Activated CD8-positive, alpha-beta T cell treated with anti-CD3 and anti-CD28 coated beads, Interleukin-2, amount 10 ng/mL, durations not matched to agents 7 days and 5 days (primary cell): ENCODE data around the gene BTN1A1. TPM values are rescaled to one million over a fixed set of nuclear protein-coding genes. Genes with fewer than 3 reads are reported as not detected.

Source experiments
- ATAC-seq: fragments of 150-1000 bp; cut with Tn5 transposase; one replicate; pipeline ENCODE4 v1.10.0; 2021; ENCODE audit warnings: moderate library complexity
- CTCF ChIA-PET: fragments of 350-600 bp; sonication (Branson Sonifier 250); formaldehyde crosslinking; loops from one replicate; lab custom pipeline; 2021; ENCODE audit warnings: antibody characterized with exemption; lab: Charles Lee
- POLR2A ChIA-PET: fragments of 350-600 bp; sonication (Branson Sonifier 250); formaldehyde crosslinking; loops from one replicate; lab custom pipeline; 2021; ENCODE audit warnings: antibody characterized with exemption; lab: Charles Lee
- DNase-seq: peaks from one replicate; pipeline ENCODE4 v3.0.0-alpha.2; 2020
- H3K27ac Mint-ChIP-seq: one replicate; pipeline ENCODE4 v1.8.0; 2021; ENCODE audit warnings: mild to moderate bottlenecking, mixed read lengths
- H3K27me3 Mint-ChIP-seq: one replicate; pipeline ENCODE4 v1.8.0; 2021; ENCODE audit warnings: low read depth, mixed read lengths
- H3K36me3 Mint-ChIP-seq: one replicate; pipeline ENCODE4 v1.8.0; 2021; ENCODE audit warnings: low read depth, mixed read lengths
- H3K4me1 Mint-ChIP-seq: one replicate; pipeline ENCODE4 v1.8.0; 2021; ENCODE audit warnings: low read depth, mixed read lengths
- H3K4me3 Mint-ChIP-seq: one replicate; pipeline ENCODE4 v1.8.0; 2021; ENCODE audit warnings: mild to moderate bottlenecking, mixed read lengths
- H3K9me3 Mint-ChIP-seq: one replicate; pipeline ENCODE4 v1.8.0; 2022; ENCODE audit warnings: mixed read lengths; ENCODE audit not compliant: insufficient read depth
- total RNA-seq, 2 experiments: library from RNA; stranded (reverse); gene quantifications; one replicate each; pipeline ENCODE4 v1.2.3, GENCODE V29; 2021

Gene BTN1A1
- total RNA-seq, 2 experiments from 2014 or later = not detected

DNA sequence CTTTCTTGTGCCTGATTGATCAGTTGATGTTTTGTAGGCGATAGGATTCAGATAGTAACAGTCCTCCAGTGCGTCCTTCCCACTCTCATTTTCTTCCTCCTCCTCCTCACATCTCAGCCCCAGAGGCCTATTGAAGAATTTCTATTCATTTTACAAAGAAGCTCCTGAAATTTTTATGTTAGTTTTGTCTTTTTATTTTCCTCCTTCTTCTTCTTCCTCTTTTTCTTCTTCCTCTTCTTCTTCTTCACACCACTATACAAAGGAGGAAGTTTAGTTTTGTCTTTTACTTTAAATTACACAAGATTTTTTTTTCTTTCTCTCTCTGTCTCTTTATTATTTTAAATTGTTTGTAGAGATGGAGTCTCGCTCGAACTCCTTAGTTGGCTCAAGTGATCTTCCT, 23.2 kb upstream of the BTN1A1 start:
- H3K36me3 Mint-ChIP-seq = peaks cover 21% of the 10 kb centered on the region

DNA sequence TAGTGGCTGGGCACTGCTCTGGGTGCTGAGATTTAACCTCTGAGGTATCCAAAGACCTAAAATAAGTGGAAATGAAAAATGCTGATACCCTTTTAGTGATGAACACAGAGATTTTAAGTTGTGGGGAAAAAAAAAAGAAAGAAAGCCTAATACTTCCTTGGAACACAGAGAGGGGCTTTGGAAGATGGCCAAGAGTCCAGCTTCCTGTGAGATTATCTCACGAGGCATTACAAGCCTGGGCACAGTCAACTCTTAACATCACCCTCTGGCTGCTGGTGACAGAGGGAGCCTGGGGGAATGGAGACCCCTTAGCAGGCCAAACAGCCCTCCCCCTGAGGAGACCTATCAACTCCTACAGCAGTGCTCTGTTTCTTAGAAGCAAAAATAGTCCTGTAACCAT, 22.7 kb upstream of the BTN1A1 start:
- CTCF ChIA-PET = interaction anchor here (0.7 kb wide), 1 partner anchor 95 kb away, joined by 3 read pairs; the partner anchor contains the start of gene BTN2A2
- Mint-ChIP-seq H3K27ac (no peak overlapping the region), H3K36me3 (peaks cover 17% of the 10 kb centered on the region), H3K9me3 (peaks cover 4% of the 10 kb centered on the region), H3K4me3 (no peak overlapping the region), H3K4me1 (peaks cover 34% of the 10 kb centered on the region), H3K27me3 (no peaks in the 10 kb centered on the region)
- POLR2A ChIA-PET = no interaction called here
- ATAC-seq (no peak), DNase-seq (no peak)

More for the DNA sequence above, 23.2 kb upstream of the BTN1A1 start:
- POLR2A ChIA-PET = no interaction called here
- Mint-ChIP-seq H3K27me3 (no peaks in the 10 kb centered on the region), H3K9me3 (peaks cover 4% of the 10 kb centered on the region), H3K4me3 (no peak overlapping the region), H3K27ac (no peak overlapping the region), H3K4me1 (peaks cover 36% of the 10 kb centered on the region)
- DNase-seq = no peak
- CTCF ChIA-PET = interaction anchor here (0.7 to 0.9 kb wide), 2 partner anchors 90 to 94 kb away, joined by 3 read pairs; partner anchors contain the start of gene BTN2A2
- ATAC-seq = no peak

- ATAC-seq = no peak
- H3K9me3 Mint-ChIP-seq = no peaks in the 10 kb centered on the region
- peaks cover 25% of the 10 kb centered on the region for H3K4me1 Mint-ChIP-seq
- peaks cover 9% of the 10 kb centered on the region for H3K36me3 Mint-ChIP-seq
- no peak overlapping the region for H3K27ac Mint-ChIP-seq
- no peak for DNase-seq
- ChIA-PET CTCF (no interaction called here), POLR2A (interaction anchor here (0.6 kb wide), 1 partner anchor 35 kb away, joined by 3 read pairs; no protein-coding TSS in a partner anchor)
- no peak overlapping the region for H3K4me3 Mint-ChIP-seq
- H3K27me3 Mint-ChIP-seq = no peaks in the 10 kb centered on the region
Observed at GRCh38 chr6:26478100-26478984, 21.8 kb upstream of the BTN1A1 start.

GRCh38 chr6:26478985-26479278, 21.2 kb upstream of the BTN1A1 start:
- Mint-ChIP-seq H3K4me3 (no peak overlapping the region), H3K27me3 (no peaks in the 10 kb centered on the region), H3K36me3 (peaks cover 5% of the 10 kb centered on the region), H3K9me3 (no peaks in the 10 kb centered on the region), H3K27ac (no peak overlapping the region), H3K4me1 (peaks cover 21% of the 10 kb centered on the region)
- POLR2A ChIA-PET = interaction anchor here (0.6 kb wide), 1 partner anchor 34 kb away, joined by 3 read pairs; no protein-coding TSS in a partner anchor
- no peak for ATAC-seq
- no peak for DNase-seq
- CTCF ChIA-PET = no interaction called here

GRCh38 chr6:26482338-26482737, 17.8 kb upstream of the BTN1A1 start:
- ChIA-PET POLR2A (no interaction called here), CTCF (no interaction called here)
- H3K9me3 Mint-ChIP-seq = no peaks in the 10 kb centered on the region
- DNase-seq (no peak), ATAC-seq (no peak)
- H3K4me1 Mint-ChIP-seq = peaks cover 2% of the 10 kb centered on the region
- H3K4me3 Mint-ChIP-seq = no peak overlapping the region
- no peak overlapping the region for H3K27ac Mint-ChIP-seq
- no peaks in the 10 kb centered on the region for H3K27me3 Mint-ChIP-seq
- peaks cover 1% of the 10 kb centered on the region for H3K36me3 Mint-ChIP-seq

- Mint-ChIP-seq H3K27ac (no peak overlapping the region), H3K4me1 (peaks cover 2% of the 10 kb centered on the region), H3K9me3 (no peaks in the 10 kb centered on the region), H3K27me3 (no peaks in the 10 kb centered on the region), H3K4me3 (no peak overlapping the region), H3K36me3 (peaks cover 1% of the 10 kb centered on the region)
- DNase-seq = no peak
- no peak for ATAC-seq
- CTCF ChIA-PET = no interaction called here
- POLR2A ChIA-PET = interaction anchor here (2.2 kb wide), 1 partner anchor 10 kb away, joined by 10 read pairs; no protein-coding TSS in a partner anchor
Observed at GRCh38 chr6:26483727-26484126, 16.4 kb upstream of the BTN1A1 start.

GRCh38 chr6:26484161-26484560, 15.9 kb upstream of the BTN1A1 start:
- ATAC-seq = no peak
- POLR2A ChIA-PET = interaction anchor here (2.2 kb wide), 1 partner anchor 10 kb away, joined by 10 read pairs; no protein-coding TSS in a partner anchor

DNA sequence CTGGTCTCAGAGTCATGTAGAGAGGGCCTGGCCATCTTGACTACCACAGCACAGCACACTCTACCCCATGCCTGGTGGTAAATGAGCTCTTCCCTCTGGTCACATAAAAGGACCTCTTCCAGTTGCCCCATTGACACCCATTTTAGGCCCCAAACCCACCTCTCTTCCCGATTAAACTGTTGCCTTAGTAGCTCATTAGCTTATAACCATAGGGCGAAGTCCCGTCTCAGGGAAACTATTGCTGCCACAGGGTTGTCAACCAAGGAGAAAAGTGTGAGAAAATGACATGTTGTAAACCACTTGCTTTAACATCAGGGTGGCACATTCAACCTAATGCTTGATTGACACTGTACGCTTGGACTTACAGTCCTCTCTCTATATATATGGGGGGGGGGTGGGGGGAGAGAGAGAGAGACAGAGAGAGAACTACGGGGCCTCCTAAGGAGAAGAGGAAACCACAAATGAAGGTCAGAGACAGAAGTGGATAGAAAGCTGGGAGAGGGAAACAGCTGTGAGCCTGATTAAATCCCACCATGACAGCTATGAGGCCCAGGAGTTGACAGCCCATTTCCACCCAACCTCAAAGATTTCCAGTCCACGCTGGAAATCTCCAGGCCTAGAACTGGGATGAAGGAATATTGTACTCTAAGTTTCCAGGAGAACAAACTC, 14.9 kb upstream of the BTN1A1 start:
- Mint-ChIP-seq H3K27ac (no peak overlapping the region), H3K9me3 (no peaks in the 10 kb centered on the region), H3K4me1 (peaks cover 2% of the 10 kb centered on the region), H3K4me3 (no peak overlapping the region), H3K27me3 (no peaks in the 10 kb centered on the region), H3K36me3 (peaks cover 1% of the 10 kb centered on the region)
- ChIA-PET POLR2A (interaction anchor here (0.6 to 2.2 kb wide), 2 partner anchors 11 to 52 kb away, joined by 3 to 10 read pairs; no protein-coding TSS in a partner anchor), CTCF (interaction anchor here (0.9 to 1.3 kb wide), 4 partner anchors 8 to 163 kb away, joined by 3 to 4 read pairs (median 3); no protein-coding TSS in a partner anchor)
- DNase-seq (no peak), ATAC-seq (no peak)

More at GRCh38 chr6:26484161-26484560, 15.9 kb upstream of the BTN1A1 start:
- Mint-ChIP-seq H3K27ac (no peak overlapping the region), H3K4me1 (peaks cover 2% of the 10 kb centered on the region), H3K4me3 (no peak overlapping the region), H3K27me3 (no peaks in the 10 kb centered on the region), H3K36me3 (peaks cover 1% of the 10 kb centered on the region), H3K9me3 (no peaks in the 10 kb centered on the region)
- no peak for DNase-seq
- CTCF ChIA-PET = interaction anchor here (1.3 kb wide), 1 partner anchor 144 kb away, joined by 3 read pairs; no protein-coding TSS in a partner anchor

- ChIA-PET POLR2A (no interaction called here), CTCF (interaction anchor here (1.1 kb wide), 1 partner anchor 164 kb away, joined by 3 read pairs; no protein-coding TSS in a partner anchor)
- ATAC-seq = no peak
- Mint-ChIP-seq H3K4me3 (no peak overlapping the region), H3K36me3 (no peaks in the 10 kb centered on the region), H3K4me1 (no peaks in the 10 kb centered on the region), H3K9me3 (no peaks in the 10 kb centered on the region), H3K27ac (no peak overlapping the region), H3K27me3 (no peaks in the 10 kb centered on the region)
- no peak for DNase-seq
Observed at GRCh38 chr6:26486358-26486757, 13.7 kb upstream of the BTN1A1 start.

GRCh38 chr6:26487466-26487865, 12.6 kb upstream of the BTN1A1 start:
- POLR2A ChIA-PET = no interaction called here
- Mint-ChIP-seq H3K4me1 (no peaks in the 10 kb centered on the region), H3K36me3 (no peaks in the 10 kb centered on the region), H3K27ac (no peak overlapping the region), H3K9me3 (no peaks in the 10 kb centered on the region), H3K4me3 (no peak overlapping the region), H3K27me3 (no peaks in the 10 kb centered on the region)
- ATAC-seq (no peak), DNase-seq (no peak)
- CTCF ChIA-PET = interaction anchor here (1.1 kb wide), 1 partner anchor 17 kb away, joined by 3 read pairs; no protein-coding TSS in a partner anchor

DNA sequence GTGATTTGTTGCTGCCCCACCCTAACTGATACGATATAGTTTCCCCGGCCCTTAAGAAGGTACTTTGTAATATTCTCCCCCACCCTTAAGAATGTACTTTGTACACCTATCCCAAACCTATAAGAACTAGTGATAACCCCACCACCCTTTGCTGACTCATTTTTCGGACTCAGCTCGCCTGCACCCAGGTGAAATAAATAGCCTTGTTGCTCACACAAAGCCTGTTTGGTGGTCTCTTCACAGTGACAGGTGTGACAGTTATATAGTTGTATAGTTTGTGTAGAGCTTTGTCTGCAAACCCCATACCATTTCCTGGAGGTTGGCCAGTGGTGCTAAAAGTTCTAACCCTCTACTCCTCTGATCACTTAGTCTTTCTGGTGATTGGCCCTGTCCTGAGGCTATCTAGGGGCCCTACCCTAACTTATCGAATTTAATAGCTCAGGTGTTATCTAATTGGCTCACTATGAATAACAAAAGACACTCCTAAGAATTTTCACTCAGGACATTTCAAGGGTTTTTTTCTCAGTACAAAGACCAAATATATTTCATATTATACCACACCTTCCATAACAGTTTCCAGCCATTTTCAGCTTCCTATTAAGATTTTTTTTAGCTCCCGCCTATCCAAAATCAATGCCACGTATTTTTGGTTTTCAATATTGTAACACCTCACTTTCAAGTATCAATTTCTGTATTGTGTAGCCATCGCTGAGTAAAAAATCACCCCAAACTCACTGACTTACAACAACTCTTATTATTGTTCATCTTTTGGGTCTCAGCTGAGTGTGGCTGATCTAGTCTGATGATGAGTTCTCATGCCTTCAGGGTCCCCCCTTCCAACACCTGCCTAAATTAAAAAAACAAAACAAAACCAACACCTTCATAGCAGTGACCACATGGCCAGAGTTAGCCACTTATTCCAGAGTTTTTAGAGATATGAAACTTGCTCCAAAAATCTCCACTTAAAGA, 9.8 kb upstream of the BTN1A1 start:
- CTCF ChIA-PET = interaction anchor here (1.3 to 1.6 kb wide), 4 partner anchors 10 to 149 kb away, joined by 4 to 7 read pairs (median 4); no protein-coding TSS in a partner anchor
- POLR2A ChIA-PET = interaction anchor here (0.6 to 0.8 kb wide), 2 partner anchors 25 to 126 kb away, joined by 3 read pairs; no protein-coding TSS in a partner anchor
- Mint-ChIP-seq H3K27me3 (no peaks in the 10 kb centered on the region), H3K27ac (no peak overlapping the region), H3K36me3 (no peaks in the 10 kb centered on the region), H3K4me1 (peaks cover 18% of the 10 kb centered on the region), H3K4me3 (no peak overlapping the region), H3K9me3 (no peaks in the 10 kb centered on the region)
- DNase-seq (no peak), ATAC-seq (no peak)
